GM12865 (cell line): ENCODE data around the gene TMEM198.

Experiments used
- DNase-seq: peaks from one replicate; pipeline ENCODE4 v3.0.0; 2010; ENCODE audit warnings: low read depth
- H3K4me3 ChIP-seq: 2 replicates; pipeline ENCODE4 v1.5.1; 2011; ENCODE audit warnings: mild to moderate bottlenecking, low read depth, low read length, control low read depth
- TF ChIP-seq, protein P1 (sequence below): IDR thresholded peaks from 2 replicates; pipeline ENCODE4 v1.5.1; 2011; ENCODE audit warnings: low read length, control low read depth, low read depth, inconsistent platforms; ENCODE audit not compliant: insufficient read depth; ENCODE audit errors: missing control alignments

Gene TMEM198

DNA sequence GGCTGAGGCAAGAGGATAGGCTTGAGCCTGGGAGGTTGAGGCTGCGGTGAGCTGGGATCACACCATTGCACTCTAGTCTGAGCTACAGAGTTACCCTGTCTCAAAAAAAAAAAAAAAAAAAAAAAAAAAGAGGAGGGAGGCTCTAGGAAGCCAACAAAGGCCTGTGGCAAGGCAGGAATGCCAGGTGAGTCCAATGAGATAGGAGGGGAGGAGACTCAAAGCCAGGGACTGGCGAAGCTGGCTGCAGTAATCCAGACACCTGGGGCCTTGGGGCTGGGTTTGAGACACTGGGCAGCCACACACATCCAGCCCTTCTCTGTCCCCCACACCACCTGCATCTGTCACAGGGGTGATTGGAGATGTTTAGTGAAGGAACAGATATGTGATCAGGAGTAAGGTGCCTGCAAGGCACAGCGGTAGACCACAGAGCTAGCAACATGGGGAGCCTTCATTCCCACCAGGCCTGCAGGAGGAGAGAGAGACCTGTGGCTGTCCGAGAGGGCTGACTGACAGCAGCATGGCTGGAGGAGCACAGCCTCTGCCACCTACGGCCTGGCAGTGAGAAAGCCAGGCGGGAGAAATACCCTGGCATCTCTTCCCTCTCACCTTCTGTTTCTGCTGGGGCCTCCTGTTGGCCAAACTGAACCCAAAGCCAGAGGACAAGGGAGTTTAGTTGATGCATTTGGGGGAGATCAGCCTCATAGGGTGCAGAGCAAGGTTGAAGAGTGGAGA is 9.7 kb upstream of the TMEM198 start:
- no peak for DNase-seq
- H3K4me3 ChIP-seq, result no peak overlapping the region
- TF ChIP-seq, protein P1, sequence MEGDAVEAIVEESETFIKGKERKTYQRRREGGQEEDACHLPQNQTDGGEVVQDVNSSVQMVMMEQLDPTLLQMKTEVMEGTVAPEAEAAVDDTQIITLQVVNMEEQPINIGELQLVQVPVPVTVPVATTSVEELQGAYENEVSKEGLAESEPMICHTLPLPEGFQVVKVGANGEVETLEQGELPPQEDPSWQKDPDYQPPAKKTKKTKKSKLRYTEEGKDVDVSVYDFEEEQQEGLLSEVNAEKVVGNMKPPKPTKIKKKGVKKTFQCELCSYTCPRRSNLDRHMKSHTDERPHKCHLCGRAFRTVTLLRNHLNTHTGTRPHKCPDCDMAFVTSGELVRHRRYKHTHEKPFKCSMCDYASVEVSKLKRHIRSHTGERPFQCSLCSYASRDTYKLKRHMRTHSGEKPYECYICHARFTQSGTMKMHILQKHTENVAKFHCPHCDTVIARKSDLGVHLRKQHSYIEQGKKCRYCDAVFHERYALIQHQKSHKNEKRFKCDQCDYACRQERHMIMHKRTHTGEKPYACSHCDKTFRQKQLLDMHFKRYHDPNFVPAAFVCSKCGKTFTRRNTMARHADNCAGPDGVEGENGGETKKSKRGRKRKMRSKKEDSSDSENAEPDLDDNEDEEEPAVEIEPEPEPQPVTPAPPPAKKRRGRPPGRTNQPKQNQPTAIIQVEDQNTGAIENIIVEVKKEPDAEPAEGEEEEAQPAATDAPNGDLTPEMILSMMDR, result no peak

DNA sequence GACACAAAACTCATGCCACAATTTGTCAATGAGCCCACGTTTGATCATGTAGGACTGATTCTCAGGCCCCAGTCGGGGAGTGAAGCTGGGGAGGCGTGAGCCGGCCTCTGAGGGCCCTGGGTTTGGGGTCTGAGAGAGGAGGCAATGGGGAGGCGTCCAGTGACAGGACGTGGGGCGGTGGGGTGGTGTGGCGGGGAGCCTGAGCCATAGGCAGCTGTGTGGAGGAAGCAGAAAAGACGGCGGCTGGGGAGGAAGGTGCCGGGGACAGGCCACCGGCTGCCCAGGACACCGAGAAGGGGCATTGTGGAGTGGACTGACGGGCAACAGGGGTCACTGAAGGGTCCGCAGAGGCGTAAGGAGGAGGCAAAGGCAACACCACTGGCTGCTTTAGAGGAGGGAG is 7.4 kb upstream of the TMEM198 start:
- no peak for DNase-seq
- no peak overlapping the region for H3K4me3 ChIP-seq
- TF ChIP-seq, protein P1, result no peak

DNA sequence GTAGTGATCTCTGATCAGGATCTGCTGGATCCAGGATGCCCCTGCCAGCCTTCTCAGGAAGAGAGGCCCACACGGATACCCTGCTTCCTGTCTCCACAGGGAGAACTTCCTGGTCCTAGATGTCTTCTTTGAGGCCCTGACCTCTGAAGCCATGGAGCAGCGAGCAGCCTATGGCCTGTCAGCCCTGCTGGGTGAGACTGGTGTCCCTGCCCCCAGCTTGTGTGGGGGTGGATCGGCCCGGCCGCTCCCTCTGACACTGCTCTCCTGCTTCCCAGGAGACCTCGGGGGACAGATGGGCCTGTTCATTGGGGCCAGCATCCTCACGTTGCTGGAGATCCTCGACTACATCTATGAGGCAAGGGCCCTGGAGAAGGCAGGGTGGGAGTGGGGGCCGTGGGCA is 6.9 kb upstream of the TMEM198 start:
- H3K4me3 ChIP-seq, result no peak overlapping the region
- TF ChIP-seq, protein P1, result no peak
- no peak for DNase-seq

DNA sequence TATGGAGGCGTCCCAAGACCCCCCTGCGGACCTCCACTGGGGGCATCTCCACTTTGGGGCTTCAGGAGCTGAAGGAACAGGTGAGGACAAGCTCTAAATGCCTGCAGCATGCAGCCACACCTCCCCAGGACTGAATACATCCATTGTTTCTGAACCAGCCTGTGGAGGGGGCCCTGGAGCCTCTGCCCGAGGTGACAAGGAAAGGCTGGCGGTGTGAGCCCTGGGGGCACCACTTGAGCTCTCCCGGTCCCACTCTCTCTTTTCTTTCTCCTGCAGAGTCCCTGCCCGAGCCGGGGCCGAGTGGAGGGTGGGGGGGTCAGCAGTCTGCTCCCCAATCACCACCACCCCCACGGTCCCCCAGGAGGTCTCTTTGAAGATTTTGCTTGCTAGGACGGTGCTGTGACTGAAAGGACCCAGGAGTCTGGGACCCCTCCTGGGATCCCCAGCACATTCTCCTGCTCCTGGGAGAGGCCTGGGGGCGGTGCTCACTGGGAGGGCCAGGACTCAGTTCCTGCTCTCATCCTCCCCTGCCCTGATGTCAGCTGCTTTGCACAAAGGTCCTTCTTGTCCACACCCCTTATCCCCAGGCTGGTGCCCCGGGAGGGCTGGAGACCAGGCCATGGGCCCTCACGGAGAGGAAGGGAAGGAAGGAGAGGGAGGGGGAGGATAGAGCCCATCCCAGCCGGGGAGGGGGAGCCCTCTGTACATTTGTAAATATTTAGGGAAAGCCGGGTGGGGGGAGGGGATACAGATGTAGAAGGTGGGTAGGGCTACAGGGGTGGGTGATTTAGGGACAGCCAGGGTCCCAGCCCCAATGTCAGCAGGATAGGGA is 6.0 kb upstream of the TMEM198 start:
- H3K4me3 ChIP-seq, result no peak overlapping the region
- no peak for DNase-seq
- TF ChIP-seq, protein P1, result no peak

DNA sequence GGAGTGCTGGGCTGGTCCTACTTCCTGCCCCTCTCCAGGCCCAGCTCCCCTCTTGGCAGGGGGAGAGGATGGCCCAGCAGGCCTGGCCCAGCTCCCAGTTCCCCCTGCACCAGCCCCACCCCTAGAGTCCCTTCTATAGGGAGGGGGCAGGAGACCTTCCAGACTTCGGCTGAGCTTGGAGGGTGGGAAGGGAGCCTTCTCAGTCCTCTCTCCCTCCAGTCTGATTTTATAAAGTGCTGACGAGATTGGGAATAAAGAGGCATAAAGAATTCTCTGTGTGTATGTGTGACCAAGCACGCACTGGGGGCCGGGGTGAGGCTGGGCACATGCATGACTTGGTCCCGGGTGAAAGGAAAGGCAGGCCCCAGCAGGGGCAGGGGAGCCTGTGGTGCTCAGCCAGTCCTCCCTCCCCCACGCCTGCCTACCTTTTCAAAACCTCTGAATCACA is 5.3 kb upstream of the TMEM198 start:
- DNase-seq, result no peak
- no peak overlapping the region for H3K4me3 ChIP-seq
- TF ChIP-seq, protein P1, result no peak

DNA sequence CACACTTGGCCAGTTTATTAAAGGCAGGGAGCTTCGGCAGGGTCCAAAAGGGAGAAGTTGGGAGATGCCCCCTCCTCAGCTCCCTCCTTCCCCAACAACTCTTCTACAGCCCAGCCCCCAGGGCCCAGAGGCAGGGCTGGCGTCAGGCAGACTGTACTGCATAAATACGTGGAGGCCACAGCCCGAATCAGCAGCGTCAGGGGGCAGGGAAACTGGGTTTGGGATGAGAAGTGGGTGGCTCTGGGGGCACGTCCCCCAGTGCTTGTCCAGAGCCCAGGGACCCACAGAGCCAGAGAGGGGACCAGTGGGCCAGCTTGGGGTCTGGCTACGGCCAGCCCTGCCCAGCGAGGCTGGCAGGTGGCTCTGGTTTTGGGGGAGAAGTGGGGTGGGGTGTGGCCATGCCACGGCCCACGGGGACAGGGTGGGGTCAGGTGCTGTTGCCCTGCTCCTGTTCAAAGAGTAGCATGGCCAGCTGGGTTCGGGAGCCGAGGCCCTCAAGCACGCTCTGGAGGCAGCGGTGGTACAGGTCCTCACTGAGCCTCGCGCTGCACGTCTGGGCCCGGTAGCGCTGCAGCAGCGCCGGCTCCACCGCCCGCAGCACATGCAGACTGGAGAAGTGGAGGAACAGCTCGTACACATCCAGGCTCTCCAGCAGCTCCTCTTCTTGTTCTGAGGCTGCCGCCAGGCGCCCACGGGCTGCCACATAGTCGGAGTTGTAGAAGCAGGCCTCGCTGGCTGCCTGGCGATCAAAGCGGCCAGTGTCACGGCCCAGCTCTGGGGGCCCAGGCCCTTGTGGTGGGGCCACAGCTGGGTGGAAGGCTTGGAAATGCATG is 4.7 kb upstream of the TMEM198 start:
- TF ChIP-seq, protein P1, result no peak

More for the DNA sequence above, 4.7 kb upstream of the TMEM198 start:
- DNase-seq, result no peak
- H3K4me3 ChIP-seq, result no peak overlapping the region
